ENCODE results near the gene TMC8. TPM values are rescaled to one million over a fixed set of nuclear protein-coding genes. Genes with fewer than 3 reads are reported as not detected.

TMC8 gene
- total and polyA plus RNA-seq, 2 donors from 2014 or later, result 1.0 to 35.9 TPM

DNA sequence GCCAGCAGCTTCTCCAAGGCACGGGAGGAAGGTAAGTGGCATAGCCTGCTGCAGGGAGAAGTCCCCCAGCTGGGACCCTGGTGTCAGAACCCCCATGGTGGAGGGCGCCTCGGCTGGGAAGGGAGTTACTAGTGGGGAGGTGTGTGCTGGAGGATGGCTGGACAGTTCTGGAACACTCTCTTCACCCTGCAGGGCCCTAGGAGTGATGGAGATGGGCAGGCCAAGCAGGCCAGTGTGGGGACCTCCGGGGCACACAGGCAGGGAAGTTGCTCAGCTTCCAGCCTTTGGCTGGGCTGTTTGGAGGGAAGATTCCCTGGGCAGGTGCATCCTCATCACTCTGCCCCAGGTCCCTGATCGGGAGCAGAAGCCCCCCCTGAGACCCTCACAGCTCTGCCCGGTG lies 16.3 kb downstream of the TMC8 start:
- no peak for TF ChIP-seq CTCF (IDR thresholded peaks at IDR 0.05; ENCODE audit: borderline replicate concordance, extremely low read depth, insufficient read depth)
- H3K4me1 ChIP-seq (ENCODE audit: control insufficient read depth in 2 of 3, insufficient read depth in 2 of 3, low read depth in 1 of 3, low read length in 3 of 3), result peaks cover 0 to 33% (median 27%) of the 10 kb centered on the region in 3 donors
- FAIRE-seq, result no peak

GRCh38 chr17:78147315-78147998 lies 16.9 kb downstream of the TMC8 start:
- Histone ChIP-seq H3K36me3 (ENCODE audit: control insufficient read depth in 2 of 3, insufficient read depth in 3 of 3, low read length in 3 of 3) (no peaks in the 10 kb centered on the region), H3K9me3 (ENCODE audit: control insufficient read depth in 2 of 3, insufficient read depth in 1 of 3, low read length in 3 of 3) (no peaks in the 10 kb centered on the region), H3K4me3 (ENCODE audit: low read length in 3 of 3) (no peak overlapping the region), H3K27me3 (ENCODE audit: control insufficient read depth, insufficient read depth, low read length) (no peaks in the 10 kb centered on the region), H3K9ac (ENCODE audit: low read length in 3 of 3) (no peak overlapping the region), H3K27ac (ENCODE audit: low read depth in 2 of 2, low read length in 2 of 2) (no peak overlapping the region), H3K4me1 (ENCODE audit: control insufficient read depth in 2 of 3, insufficient read depth in 2 of 3, low read depth in 1 of 3, low read length in 3 of 3) (peaks cover 0 to 32% (median 28%) of the 10 kb centered on the region in 3 donors)
- no peak for DNase-seq
- intact Hi-C loops (cut with DNase I), result no loop called here
- FAIRE-seq, result no peak
- no peak for TF ChIP-seq CTCF (IDR thresholded peaks at IDR 0.05; ENCODE audit: borderline replicate concordance, extremely low read depth, insufficient read depth)

More for the DNA sequence above, 16.3 kb downstream of the TMC8 start:
- Histone ChIP-seq H3K9me3 (ENCODE audit: control insufficient read depth in 2 of 3, insufficient read depth in 1 of 3, low read length in 3 of 3) (no peaks in the 10 kb centered on the region), H3K9ac (ENCODE audit: low read length in 3 of 3) (no peak overlapping the region), H3K4me3 (ENCODE audit: low read length in 3 of 3) (no peak overlapping the region), H3K27ac (ENCODE audit: low read depth in 2 of 2, low read length in 2 of 2) (no peak overlapping the region), H3K27me3 (ENCODE audit: control insufficient read depth, insufficient read depth, low read length) (no peaks in the 10 kb centered on the region), H3K36me3 (ENCODE audit: control insufficient read depth in 2 of 3, insufficient read depth in 3 of 3, low read length in 3 of 3) (no peaks in the 10 kb centered on the region)
- intact Hi-C loops (cut with DNase I), result no loop called here
- no peak for DNase-seq

GRCh38 chr17:78148286-78149016 lies 17.9 kb downstream of the TMC8 start:
- Histone ChIP-seq H3K9me3 (ENCODE audit: control insufficient read depth in 2 of 3, insufficient read depth in 1 of 3, low read length in 3 of 3) (no peaks in the 10 kb centered on the region), H3K4me1 (ENCODE audit: control insufficient read depth in 2 of 3, insufficient read depth in 2 of 3, low read depth in 1 of 3, low read length in 3 of 3) (peaks cover 0 to 30% (median 28%) of the 10 kb centered on the region in 3 donors), H3K27ac (ENCODE audit: low read depth in 2 of 2, low read length in 2 of 2) (no peak overlapping the region), H3K27me3 (ENCODE audit: control insufficient read depth, insufficient read depth, low read length) (no peaks in the 10 kb centered on the region), H3K9ac (ENCODE audit: low read length in 3 of 3) (no peak overlapping the region), H3K4me3 (ENCODE audit: low read length in 3 of 3) (no peak overlapping the region), H3K36me3 (ENCODE audit: control insufficient read depth in 2 of 3, insufficient read depth in 3 of 3, low read length in 3 of 3) (no peaks in the 10 kb centered on the region)
- no peak for FAIRE-seq
- TF ChIP-seq CTCF (IDR thresholded peaks at IDR 0.05; ENCODE audit: borderline replicate concordance, extremely low read depth, insufficient read depth), result no peak
- intact Hi-C loops (cut with DNase I), result no loop called here
- DNase-seq, result no peak

All from kidney (tissue), 14 donors.